AG09319 (cell line): ENCODE data around the gene CRABP2.

Experiments used
- DNase-seq: peaks from one replicate; pipeline ENCODE4 v3.0.0-alpha.2; 2010; ENCODE audit warnings: low read depth; ENCODE audit errors: extremely low read depth
- CTCF ChIP-seq: IDR thresholded peaks from 2 replicates; pipeline ENCODE4 v1.5.1; 2011; ENCODE audit warnings: low read depth, mild to moderate bottlenecking, inconsistent platforms, low read length, moderate library complexity

Gene CRABP2

GRCh38 chr1:156676820-156677615 is 28.4 kb downstream of the CRABP2 start, which contains the start of gene NES:
Gene NES, minus strand, starts transcription at chr1:156677407. Its CDS starts 143 bp downstream, at chr1:156677264.
- TF ChIP-seq CTCF: no peak
- no peak for DNase-seq

- no peak for DNase-seq
- no peak for TF ChIP-seq CTCF
These were observed 29.1 kb downstream of the CRABP2 start for GRCh38 chr1:156676114-156676819.

- no peak for DNase-seq
- TF ChIP-seq CTCF: no peak
These were observed 29.9 kb downstream of the CRABP2 start for GRCh38 chr1:156675210-156676113.

GRCh38 chr1:156673387-156674121 is 31.8 kb downstream of the CRABP2 start:
- TF ChIP-seq CTCF: no peak
- DNase-seq: no peak

- no peak for TF ChIP-seq CTCF
- DNase-seq: no peak
These were observed 33.6 kb downstream of the CRABP2 start for GRCh38 chr1:156671804-156672203.

- DNase-seq: no peak
- TF ChIP-seq CTCF: no peak
These were observed 34.6 kb downstream of the CRABP2 start for GRCh38 chr1:156670791-156671190.
